Left lung (tissue), 10 donors: Measurements from ENCODE around the gene NRG3. TPM values are rescaled to one million over a fixed set of nuclear protein-coding genes. Genes with fewer than 3 reads are reported as not detected.

Source experiments
- ATAC-seq: fragments of 200-7000 bp; cut with Tn5 transposase; one replicate; pipeline ENCODE4 v1.9.1; 2020; ENCODE audit warnings: moderate library complexity
- DNase-seq, 4 donors: peaks; one replicate each; pipeline ENCODE4 v3.0.0-alpha.2; 2013 to 2020
- H3K27ac ChIP-seq, 2 donors: fragments of 200-600 bp; sonication (generic) in 1 of 2; one replicate each; pipeline versions ENCODE4 v1.5.0 to v1.8.0; 2020 to 2021
- H3K27me3 ChIP-seq, 2 donors: fragments of 200-600 bp; sonication (generic) in 1 of 2; one replicate each; pipeline versions ENCODE4 v1.5.0 to v1.8.0; 2020 to 2021
- H3K36me3 ChIP-seq, 2 donors: fragments of 200-600 bp; sonication (generic) in 1 of 2; one replicate each; pipeline versions ENCODE4 v1.5.0 to v1.8.0; 2020 to 2021
- H3K4me1 ChIP-seq, 2 donors: fragments of 200-600 bp; one replicate each; pipeline ENCODE4 v1.8.0; 2021
- H3K4me3 ChIP-seq, 2 donors: fragments of 200-600 bp; sonication (generic) in 1 of 2; one replicate each; pipeline versions ENCODE4 v1.5.0 to v1.8.0; 2020 to 2021; ENCODE audit warnings: mild to moderate bottlenecking in 1 of 2
- H3K9me3 ChIP-seq, 2 donors: fragments of 200-600 bp; sonication (generic) in 1 of 2; one replicate each; pipeline versions ENCODE4 v1.5.0 to v1.8.0; 2020 to 2021
- intact Hi-C, 2 donors: fragments of 100-400 bp; cut with DNase I; formaldehyde crosslinking; loops; one replicate each; pipeline versions ENCODE4 v1.11.2 to v1.14.2; 2022
- polyA plus RNA-seq, 6 donors: library from polyadenylated mRNA; unstranded; fragments of 120-200 nt; gene quantifications; one replicate each; pipeline ENCODE4 v1.2.1, GENCODE V29; 2013; ENCODE audit not compliant: insufficient read length in 6 of 6
- total RNA-seq, 2 donors: library from RNA; stranded (reverse); fragmentation: NEBNext Ultra II Directional; extraction: Animal tissue kit (Norgen Biotek cat#: 25700); gene quantifications; one replicate each; pipeline ENCODE4 v1.2.1, GENCODE V29; 2021
- TF ChIP-seq, protein P1 (sequence below), 2 donors: fragments of 200-600 bp; sonication (generic) in 1 of 2; IDR thresholded peaks; one replicate each; pipeline versions ENCODE4 v1.5.0 to v1.8.0; 2021; ENCODE audit warnings: antibody characterized with exemption in 2 of 2
- donor health status: DM: no; HTN: yes; CAD: no.
- donor health status: DM: no; HTN: no; CAD: no.

Gene NRG3
- total and polyA plus RNA-seq, 8 donors = 1.0 to 1.7 (median 1.1) TPM

GRCh38 chr10:82685087-82685486 is 810.1 kb downstream of the NRG3 start:
- TF ChIP-seq, protein P1, sequence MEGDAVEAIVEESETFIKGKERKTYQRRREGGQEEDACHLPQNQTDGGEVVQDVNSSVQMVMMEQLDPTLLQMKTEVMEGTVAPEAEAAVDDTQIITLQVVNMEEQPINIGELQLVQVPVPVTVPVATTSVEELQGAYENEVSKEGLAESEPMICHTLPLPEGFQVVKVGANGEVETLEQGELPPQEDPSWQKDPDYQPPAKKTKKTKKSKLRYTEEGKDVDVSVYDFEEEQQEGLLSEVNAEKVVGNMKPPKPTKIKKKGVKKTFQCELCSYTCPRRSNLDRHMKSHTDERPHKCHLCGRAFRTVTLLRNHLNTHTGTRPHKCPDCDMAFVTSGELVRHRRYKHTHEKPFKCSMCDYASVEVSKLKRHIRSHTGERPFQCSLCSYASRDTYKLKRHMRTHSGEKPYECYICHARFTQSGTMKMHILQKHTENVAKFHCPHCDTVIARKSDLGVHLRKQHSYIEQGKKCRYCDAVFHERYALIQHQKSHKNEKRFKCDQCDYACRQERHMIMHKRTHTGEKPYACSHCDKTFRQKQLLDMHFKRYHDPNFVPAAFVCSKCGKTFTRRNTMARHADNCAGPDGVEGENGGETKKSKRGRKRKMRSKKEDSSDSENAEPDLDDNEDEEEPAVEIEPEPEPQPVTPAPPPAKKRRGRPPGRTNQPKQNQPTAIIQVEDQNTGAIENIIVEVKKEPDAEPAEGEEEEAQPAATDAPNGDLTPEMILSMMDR (IDR thresholded peaks at IDR 0.05) = no peak
- ATAC-seq (no peak), DNase-seq (no peak)
- Histone ChIP-seq H3K27ac (no peak overlapping the region), H3K27me3 (no peaks in the 10 kb centered on the region), H3K36me3 (no peaks in the 10 kb centered on the region), H3K9me3 (no peaks in the 10 kb centered on the region), H3K4me1 (no peaks in the 10 kb centered on the region), H3K4me3 (no peak overlapping the region)
- intact Hi-C loops = no loop called here

DNA sequence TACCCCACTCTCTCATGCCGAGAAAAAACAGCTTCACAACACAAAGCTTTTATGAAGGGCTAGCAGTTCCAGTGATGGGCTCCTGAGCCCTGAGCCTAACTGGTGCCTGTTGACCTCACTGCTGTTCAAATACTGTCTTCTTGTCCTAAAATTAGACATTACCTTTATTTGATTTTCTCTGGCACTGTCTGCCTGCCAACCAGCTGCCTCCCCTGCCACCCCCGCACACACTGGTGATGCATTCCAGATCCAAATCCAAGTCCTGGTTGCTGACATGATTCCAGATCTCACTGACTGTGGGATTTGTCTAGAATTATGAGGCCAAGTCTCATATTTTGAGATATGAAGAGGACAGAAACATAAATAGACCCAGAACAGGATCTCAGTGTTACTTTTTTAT is 816.2 kb downstream of the NRG3 start:
- Histone ChIP-seq H3K9me3 (peaks cover 0 to 21% of the 10 kb centered on the region in 2 donors), H3K4me1 (no peaks in the 10 kb centered on the region), H3K27me3 (no peaks in the 10 kb centered on the region), H3K36me3 (no peaks in the 10 kb centered on the region), H3K4me3 (no peak overlapping the region), H3K27ac (no peak overlapping the region)
- TF ChIP-seq, protein P1 (IDR thresholded peaks at IDR 0.05) = no peak
- intact Hi-C loops = no loop called here
- DNase-seq (no peak), ATAC-seq (no peak)

DNA sequence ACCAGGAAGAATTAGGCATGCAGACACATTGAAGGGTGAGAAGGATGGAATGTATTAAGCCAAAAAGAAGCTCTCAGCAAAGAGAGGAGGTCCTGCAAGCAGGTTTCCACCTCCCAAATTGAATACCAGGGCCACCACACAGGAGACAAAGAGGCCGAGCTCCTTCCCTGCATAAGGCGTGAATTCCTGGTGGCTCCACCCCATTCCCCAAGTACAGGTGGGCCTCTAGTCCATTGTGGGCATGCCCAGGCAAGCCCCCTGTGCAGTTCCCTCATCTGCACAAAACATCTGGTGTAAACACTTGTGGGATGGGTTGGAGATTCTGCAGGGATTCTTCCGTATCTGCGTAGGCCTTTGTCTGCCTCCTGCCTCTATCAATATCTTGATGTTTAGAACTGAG is 817.5 kb downstream of the NRG3 start:
- ATAC-seq (no peak), DNase-seq (no peak)
- peaks cover 0 to 21% of the 10 kb centered on the region in 2 donors for H3K9me3 ChIP-seq
- TF ChIP-seq, protein P1 (IDR thresholded peaks at IDR 0.05) = no peak
- no peaks in the 10 kb centered on the region for H3K36me3 ChIP-seq
- H3K4me1 ChIP-seq = no peaks in the 10 kb centered on the region
- H3K27ac ChIP-seq = no peak overlapping the region
- no peak overlapping the region for H3K4me3 ChIP-seq
- no peaks in the 10 kb centered on the region for H3K27me3 ChIP-seq
- intact Hi-C loops = no loop called here

- DNase-seq = no peak
- Histone ChIP-seq H3K27me3 (no peaks in the 10 kb centered on the region), H3K36me3 (no peaks in the 10 kb centered on the region), H3K9me3 (peaks cover 0 to 12% of the 10 kb centered on the region in 2 donors), H3K27ac (no peak overlapping the region), H3K4me1 (no peaks in the 10 kb centered on the region), H3K4me3 (no peak overlapping the region)
- ATAC-seq = no peak
- intact Hi-C loops = no loop called here
- TF ChIP-seq, protein P1 (IDR thresholded peaks at IDR 0.05) = no peak
These were observed 846.8 kb downstream of the NRG3 start for GRCh38 chr10:82721831-82722230.

GRCh38 chr10:82722273-82722672 is 847.3 kb downstream of the NRG3 start:
- H3K27ac ChIP-seq = no peak overlapping the region
- no peak overlapping the region for H3K4me3 ChIP-seq
- peaks cover 0 to 17% of the 10 kb centered on the region in 2 donors for H3K9me3 ChIP-seq
- ATAC-seq (no peak), DNase-seq (no peak)
- no peaks in the 10 kb centered on the region for H3K36me3 ChIP-seq
- TF ChIP-seq, protein P1 (IDR thresholded peaks at IDR 0.05) = no peak
- H3K27me3 ChIP-seq = no peaks in the 10 kb centered on the region
- intact Hi-C loops = no loop called here
- no peaks in the 10 kb centered on the region for H3K4me1 ChIP-seq
